IMR-90 (cell line): ENCODE results near the gene TRABD2A. TPM values are rescaled to one million over a fixed set of nuclear protein-coding genes. Genes with fewer than 3 reads are reported as not detected.

Experiments used
- ATAC-seq: fragments of 200-7000 bp; cut with Tn5 transposase; 2 replicates; pipeline ENCODE4 v1.9.1; 2020; ENCODE audit warnings: low read depth, mild to moderate bottlenecking, moderate library complexity
- BruUV-seq: library from RNA; stranded (reverse); fragments of 400-500 nt; replicated peaks from 2 replicates; lab custom pipeline; 2021; lab: Mats Ljungman, UMichigan
- CTCF ChIA-PET: fragments of 300-600 bp; formaldehyde crosslinking; extraction: SDS; loops from one replicate; lab custom pipeline; 2021; ENCODE audit warnings: antibody characterized with exemption; lab: Yijun Ruan, JAX
- POLR2A ChIA-PET: fragments of 300-600 bp; sonication (Branson Sonifier 250); formaldehyde crosslinking; loops from one replicate; lab custom pipeline; 2022; ENCODE audit warnings: antibody characterized with exemption; ENCODE audit not compliant: unreplicated experiment; lab: Charles Lee
- DNase-seq: peaks from one replicate; pipeline ENCODE4 v3.0.0; 2013
- H2AFZ ChIP-seq: replicated peaks from 2 replicates; pipeline ENCODE3; 2013; ENCODE audit warnings: low read length, mild to moderate bottlenecking; ENCODE audit not compliant: poor library complexity
- H2AK5ac ChIP-seq: 2 replicates; pipeline ENCODE4 v1.6.1; 2013; ENCODE audit warnings: low read depth, low read length, inconsistent platforms
- H2AK9ac ChIP-seq: replicated peaks from 2 replicates; pipeline ENCODE3; 2013; ENCODE audit warnings: mild to moderate bottlenecking, low read depth, low read length, moderate library complexity; ENCODE audit not compliant: poor library complexity
- H2BK120ac ChIP-seq: 2 replicates; pipeline ENCODE4 v1.6.1; 2013; ENCODE audit warnings: low read depth, low read length, inconsistent platforms
- H2BK15ac ChIP-seq: 3 replicates; pipeline ENCODE4 v1.6.1; 2013; ENCODE audit warnings: low read depth, low read length, inconsistent platforms
- H2BK20ac ChIP-seq: 2 replicates; pipeline ENCODE4 v1.6.1; 2013; ENCODE audit warnings: low read depth, mild to moderate bottlenecking, inconsistent platforms, low read length, moderate library complexity
- H2BK5ac ChIP-seq: 2 replicates; pipeline ENCODE4 v1.6.1; 2013; ENCODE audit warnings: mild to moderate bottlenecking, low read depth, low read length, inconsistent platforms; ENCODE audit not compliant: poor library complexity, severe bottlenecking
- H3K14ac ChIP-seq: replicated peaks from 2 replicates; pipeline ENCODE4 v1.6.1; 2013; ENCODE audit warnings: low read depth, low read length, inconsistent platforms
- H3K18ac ChIP-seq: 2 replicates; pipeline ENCODE4 v1.6.1; 2013; ENCODE audit warnings: low read depth, low read length, control low read depth
- H3K23ac ChIP-seq: 2 replicates; pipeline ENCODE4 v1.6.1; 2013; ENCODE audit warnings: low read depth, low read length, inconsistent platforms
- H3K27ac ChIP-seq: 2 replicates; pipeline ENCODE4 v1.5.1; 2013; ENCODE audit warnings: mild to moderate bottlenecking, control low read depth, low read length; ENCODE audit not compliant: insufficient read depth
- H3K27me3 ChIP-seq: 2 replicates; pipeline ENCODE4 v1.6.1; 2013; ENCODE audit warnings: low read length; ENCODE audit not compliant: control insufficient read depth, insufficient read depth
- H3K36me3 ChIP-seq: 2 replicates; pipeline ENCODE4 v1.6.1; 2013; ENCODE audit warnings: low read length, mixed read lengths; ENCODE audit not compliant: control insufficient read depth, insufficient read depth
- H3K4ac ChIP-seq: 2 replicates; pipeline ENCODE4 v1.6.1; 2013; ENCODE audit warnings: low read depth, low read length, inconsistent platforms
- H3K4me1 ChIP-seq: 2 replicates; pipeline ENCODE4 v1.6.1; 2013; ENCODE audit warnings: low read length, mixed read lengths; ENCODE audit not compliant: control insufficient read depth, insufficient read depth
- H3K4me2 ChIP-seq: 2 replicates; pipeline ENCODE4 v1.6.1; 2013; ENCODE audit warnings: low read depth, mild to moderate bottlenecking, control low read depth, low read length, moderate library complexity
- H3K4me3 ChIP-seq: 2 replicates; pipeline ENCODE4 v1.5.1; 2013; ENCODE audit warnings: low read depth, mild to moderate bottlenecking, control low read depth, low read length, moderate library complexity; ENCODE audit not compliant: insufficient read depth
- H3K56ac ChIP-seq: 2 replicates; pipeline ENCODE4 v1.6.1; 2013; ENCODE audit warnings: low read length, inconsistent platforms; ENCODE audit not compliant: insufficient read depth; ENCODE audit errors: extremely low read depth
- H3K79me1 ChIP-seq, 2 experiments: 2 replicates each; pipeline ENCODE4 v1.6.1; 2013; ENCODE audit warnings: low read length in 2 of 2, inconsistent platforms in 1 of 2, low read depth in 1 of 2
- H3K9ac ChIP-seq: 2 replicates; pipeline ENCODE4 v1.6.1; 2013; ENCODE audit warnings: low read depth, low read length, control low read depth
- H3K9me1 ChIP-seq: 2 replicates; pipeline ENCODE4 v1.6.1; 2013; ENCODE audit warnings: low read length, inconsistent platforms; ENCODE audit not compliant: insufficient read depth
- H3K9me3 ChIP-seq: 2 replicates; pipeline ENCODE4 v1.6.1; 2013; ENCODE audit warnings: low read length; ENCODE audit not compliant: control insufficient read depth, insufficient read depth
- H4K20me1 ChIP-seq: 2 replicates; pipeline ENCODE4 v1.6.1; 2013; ENCODE audit warnings: low read length, inconsistent platforms; ENCODE audit not compliant: insufficient read depth
- H4K5ac ChIP-seq: 2 replicates; pipeline ENCODE4 v1.6.1; 2013; ENCODE audit warnings: mild to moderate bottlenecking, low read depth, low read length, control low read depth
- H4K8ac ChIP-seq, 2 experiments: 2 replicates each; pipeline ENCODE4 v1.6.1; 2013; ENCODE audit warnings: low read depth in 2 of 2, low read length in 2 of 2, control low read depth in 1 of 2, inconsistent platforms in 1 of 2
- H4K91ac ChIP-seq: 2 replicates; pipeline ENCODE4 v1.6.1; 2013; ENCODE audit warnings: low read depth, low read length, inconsistent platforms; ENCODE audit not compliant: insufficient read depth
- BHLHE40 ChIP-seq: fragments of 150-350 bp; IDR thresholded peaks from 2 replicates; pipeline ENCODE4 v1.6.1; 2016; ENCODE audit warnings: mild to moderate bottlenecking, low read depth, low read length
- ELK1 ChIP-seq: fragments of 150-350 bp; IDR thresholded peaks from 2 replicates; pipeline ENCODE4 v1.6.1; 2016; ENCODE audit warnings: low read depth, mild to moderate bottlenecking, low read length, moderate library complexity, borderline replicate concordance
- MAFK ChIP-seq: IDR thresholded peaks from 2 replicates; pipeline ENCODE4 v1.6.1; 2012; ENCODE audit warnings: low read depth, low read length, improper control_type of control experiment
- NFE2L2 ChIP-seq: fragments of 150-350 bp; IDR thresholded peaks from 2 replicates; pipeline ENCODE4 v1.6.1; 2016; ENCODE audit warnings: low read depth, mild to moderate bottlenecking, low read length
- POLR2A ChIP-seq: IDR thresholded peaks from 2 replicates; pipeline ENCODE4 v1.6.1; 2012; ENCODE audit warnings: mild to moderate bottlenecking, low read depth, low read length
- RFX5 ChIP-seq: IDR thresholded peaks from 2 replicates; pipeline ENCODE4 v1.8.0; 2012; ENCODE audit warnings: low read depth, mild to moderate bottlenecking, low read length, moderate library complexity
- SMC3 ChIP-seq: fragments of 150-350 bp; IDR thresholded peaks from 2 replicates; pipeline ENCODE4 v1.6.1; 2016; ENCODE audit warnings: low read depth, mild to moderate bottlenecking, antibody characterized with exemption, low read length, moderate library complexity
- WGBS, 2 experiments: methylation state at CpG; one replicate each; pipeline versions ENCODE4 v1.1.5 to v1.1.7; 2013; ENCODE audit warnings: missing lambda C conversion rate in 2 of 2; ENCODE audit not compliant: insufficient read length in 1 of 2; ENCODE audit errors: extremely low coverage in 2 of 2; 5-methylcytosine and 5-hydroxymethylcytosine counted together
- dilution Hi-C: fragments of 300-500 bp; cut with HindIII; formaldehyde crosslinking; loops from one replicate; pipeline ENCODE4 v1.14.3; 2018; ENCODE audit warnings: low sequenced_read_pairs; ENCODE audit not compliant: unreplicated experiment
- in situ Hi-C: fragments of 300-500 bp; cut with MboI; formaldehyde crosslinking; loops from 3 replicates; pipeline ENCODE4 v1.14.3; 2019; ENCODE audit warnings: low sequenced_read_pairs, inconsistent platforms, mixed read lengths
- intact Hi-C: fragments of 100-400 bp; cut with micrococcal nuclease; formaldehyde crosslinking; loops from 2 replicates; pipeline ENCODE4 v1.10.0; 2022
- polyA plus RNA-seq, 3 experiments: library from polyadenylated mRNA; depleted of rRNA; stranded (reverse); fragments of >200 nt; gene quantifications; 2 replicates each; pipeline ENCODE4 v1.2.3, GENCODE V29; 2012; ENCODE audit warnings: low replicate concordance in 1 of 3
- total RNA-seq: library from RNA; depleted of rRNA; stranded (reverse); fragments of >200 nt; gene quantifications from 2 replicates; pipeline ENCODE4 v1.2.3, GENCODE V29; 2012

Gene TRABD2A
- total and polyA plus RNA-seq, 2 of the 4 experiments (the other 2 are of a cell fraction): 17.6 to 20.3 TPM

- H3K4me1 ChIP-seq: peaks cover 2% of the 10 kb centered on the region; the same call in 1 of the 2 replicates
- no peak overlapping the region for H3K4me2 ChIP-seq
- no TSS peak for BruUV-seq
- H3K27ac ChIP-seq: no peak overlapping the region
- no peak overlapping the region for H2BK15ac ChIP-seq
- no peak overlapping the region for H3K4ac ChIP-seq
- WGBS, 2 experiments: no CpG with 5 or more reads among the region's 1 CpG
- no peak overlapping the region for H3K9ac ChIP-seq
- no peak overlapping the region for H3K4me3 ChIP-seq
- no peak overlapping the region for H3K23ac ChIP-seq
- H3K14ac ChIP-seq: no peak overlapping the region
- peaks cover 2% of the 10 kb centered on the region; the same call in 1 of the 2 replicates for H3K9me1 ChIP-seq
- H4K91ac ChIP-seq: no peak overlapping the region
- H2BK120ac ChIP-seq: no peak overlapping the region
- POLR2A ChIA-PET: no interaction called here
- H4K5ac ChIP-seq: no peak overlapping the region
- H3K56ac ChIP-seq: no peak overlapping the region
- ATAC-seq: no peak
- CTCF ChIA-PET: no interaction called here
- H2AK5ac ChIP-seq: no peak overlapping the region
- no peak overlapping the region for H2AFZ ChIP-seq
- no peak overlapping the region for H3K18ac ChIP-seq
- H2BK5ac ChIP-seq: no peak overlapping the region
- no peak overlapping the region for H4K8ac ChIP-seq
- no peaks in the 10 kb centered on the region for H3K27me3 ChIP-seq
- H4K20me1 ChIP-seq: no peaks in the 10 kb centered on the region
- no peak overlapping the region for H2BK20ac ChIP-seq
- dilution Hi-C loops (no loop called here), intact Hi-C loops (no loop called here), in situ Hi-C loops (no loop called here)
- no peaks in the 10 kb centered on the region for H3K36me3 ChIP-seq
- H3K79me1 ChIP-seq: no peaks in the 10 kb centered on the region
- TF ChIP-seq ELK1 (no peak), RFX5 (no peak), BHLHE40 (no peak), SMC3 (no peak), NFE2L2 (no peak), POLR2A (no peak), MAFK (peak; percentile 82)
- no peak overlapping the region for H2AK9ac ChIP-seq
- H3K9me3 ChIP-seq: no peaks in the 10 kb centered on the region
- DNase-seq: no peak
Measured at GRCh38 chr2:84788027-84788426, 92.9 kb downstream of the TRABD2A start.
